Activated naive CD4-positive, alpha-beta T cell treated with anti-CD3 and anti-CD28 coated beads, Interleukin-2, amount 50 U/mL, for 72 hours (primary cell): Measurements from ENCODE around the gene MICB. TPM values are rescaled to one million over a fixed set of nuclear protein-coding genes. Genes with fewer than 3 reads are reported as not detected.

Experiments used
- ATAC-seq, 2 donors: fragments of 150-1000 bp; cut with Tn5 transposase; 2 replicates each; pipeline ENCODE4 v1.10.0; 2021; ENCODE audit warnings: mild to moderate bottlenecking in 2 of 2, moderate library complexity in 2 of 2
- DNase-seq, 2 donors: peaks; one replicate each; pipeline ENCODE4 v3.0.0; 2021 to 2022; ENCODE audit warnings: low spot score in 2 of 2
- H3K27ac Mint-ChIP-seq, 2 donors: one replicate each; pipeline ENCODE4 v1.8.0; 2022; ENCODE audit warnings: mild to moderate bottlenecking in 2 of 2, mixed read lengths in 2 of 2
- H3K36me3 Mint-ChIP-seq, 2 donors: one replicate each; pipeline ENCODE4 v1.8.0; 2022; ENCODE audit warnings: mixed read lengths in 2 of 2
- H3K9me3 Mint-ChIP-seq, 2 donors: one replicate each; pipeline ENCODE4 v1.8.0; 2022; ENCODE audit warnings: mixed read lengths in 2 of 2
- total RNA-seq, 2 donors: library from RNA; stranded (reverse); gene quantifications; one replicate each; pipeline ENCODE4 v1.2.3, GENCODE V29; 2022

Gene MICB
- total RNA-seq, 2 donors from 2014 or later = 20.3 to 35.2 TPM

GRCh38 chr6:31559958-31560696 lies 62.2 kb downstream of the MICB start:
- Mint-ChIP-seq H3K27ac (peak overlapping the region; percentile 85 to 90), H3K36me3 (peaks cover 21 to 30% of the 10 kb centered on the region in 2 donors), H3K9me3 (peaks cover 0 to 7% of the 10 kb centered on the region in 2 donors)
- ATAC-seq (peak; percentile 62 to 69), DNase-seq (peak in 1 of 2 donors; percentile 78)

DNA sequence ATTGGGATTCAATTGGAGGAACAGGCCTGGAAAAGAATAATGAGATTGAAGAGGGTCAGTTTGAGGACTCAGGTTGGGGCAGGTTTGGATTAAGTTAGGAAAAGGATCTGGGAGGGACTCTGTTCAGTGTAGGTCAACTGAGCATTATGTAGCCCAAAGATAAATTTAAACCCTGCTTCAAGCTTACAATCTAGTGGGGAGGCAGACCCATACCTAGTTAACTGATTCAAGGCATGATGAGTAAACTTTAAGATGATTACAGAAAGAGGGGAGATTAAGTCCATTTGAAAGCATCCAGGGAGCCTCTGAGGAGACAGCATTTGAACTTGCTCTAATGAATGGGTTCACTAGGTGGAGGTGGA lies 62.7 kb downstream of the MICB start:
- peaks cover 0 to 7% of the 10 kb centered on the region in 2 donors for H3K9me3 Mint-ChIP-seq
- ATAC-seq = no peak
- DNase-seq = no peak
- peaks cover 22 to 31% of the 10 kb centered on the region in 2 donors for H3K36me3 Mint-ChIP-seq
- H3K27ac Mint-ChIP-seq = peak overlapping the region; percentile 85 to 90

Other genes with a start within 250 kb of the MICB start
- gene HLA-C, start 226.1 kb upstream of the MICB start, total RNA-seq = 1,000 to 10,000 TPM in 1 of 2 donors, 100 to 1,000 TPM in 1; 501 to 2,234 TPM
- gene HLA-B, start 141.0 kb upstream of the MICB start, total RNA-seq = 1,000 to 10,000 TPM; 2,668 to 4,981 TPM
- gene MICA, start 94.5 kb upstream of the MICB start, total RNA-seq = 10 to 100 TPM; 11.0 to 24.2 TPM
- gene MCCD1, start 30.8 kb downstream of the MICB start, total RNA-seq = not detected
- gene DDX39B, start 43.9 kb downstream of the MICB start, total RNA-seq = 100 to 1,000 TPM; 569 to 658 TPM
- 1 to 10 TPM; 4.1 to 7.4 TPM for gene ATP6V1G2, start 48.5 kb downstream of the MICB start, total RNA-seq
- gene NFKBIL1, start 49.5 kb downstream of the MICB start, total RNA-seq = 10 to 100 TPM; 19.4 to 39.7 TPM
- 1,000 to 10,000 TPM in 1 of 2 donors, 100 to 1,000 TPM in 1; 266 to 1,366 TPM for gene LTA, start 74.1 kb downstream of the MICB start, total RNA-seq
- 100 to 1,000 TPM in 1 of 2 donors, 10 to 100 TPM in 1; 52.0 to 250 TPM for gene TNF, start 77.4 kb downstream of the MICB start, total RNA-seq
- 100 to 1,000 TPM in 1 of 2 donors, 10 to 100 TPM in 1; 89.3 to 294 TPM for gene LTB, start 84.3 kb downstream of the MICB start, total RNA-seq
- gene LST1, start 88.1 kb downstream of the MICB start, total RNA-seq = 10 to 100 TPM; 18.2 to 21.6 TPM
- 10 to 100 TPM; 12.7 to 17.2 TPM for gene NCR3, start 94.9 kb downstream of the MICB start, total RNA-seq
- gene AIF1, start 117.1 kb downstream of the MICB start, total RNA-seq = 100 to 1,000 TPM in 1 of 2 donors, 10 to 100 TPM in 1; 43.9 to 117 TPM
- 100 to 1,000 TPM; 253 to 336 TPM for gene PRRC2A, start 122.6 kb downstream of the MICB start, total RNA-seq
- 100 to 1,000 TPM; 286 to 303 TPM for gene BAG6, start 154.5 kb downstream of the MICB start, total RNA-seq
- 1 to 10 TPM; 2.6 to 2.7 TPM for gene APOM, start 157.7 kb downstream of the MICB start, total RNA-seq
- 10 to 100 TPM; 15.0 to 16.4 TPM for gene C6orf47, start 162.6 kb downstream of the MICB start, total RNA-seq
- gene GPANK1, start 166.9 kb downstream of the MICB start, total RNA-seq = 10 to 100 TPM; 36.2 to 39.0 TPM
- 100 to 1,000 TPM; 242 to 251 TPM for gene CSNK2B, start 167.9 kb downstream of the MICB start, total RNA-seq
- 10 to 100 TPM; 23.4 to 26.5 TPM for gene LY6G5B, start 171.8 kb downstream of the MICB start, total RNA-seq
- gene LY6G5C, start 182.9 kb downstream of the MICB start, total RNA-seq = 1 to 10 TPM; 1.8 to 4.1 TPM
- gene ABHD16A, start 205.2 kb downstream of the MICB start, total RNA-seq = 10 to 100 TPM; 33.1 to 46.8 TPM
- not detected for gene LY6G6F, start 208.7 kb downstream of the MICB start, total RNA-seq
- not detected for gene LY6G6D, start 217.2 kb downstream of the MICB start, total RNA-seq
- gene LY6G6C, start 223.6 kb downstream of the MICB start, total RNA-seq = not detected
- not detected for gene MPIG6B, start 225.2 kb downstream of the MICB start, total RNA-seq
- 10 to 100 TPM in 1 of 2 donors, 1 to 10 TPM in 1; 6.7 to 42.6 TPM for gene DDAH2, start 231.2 kb downstream of the MICB start, total RNA-seq
- 100 to 1,000 TPM; 440 to 455 TPM for gene CLIC1, start 238.4 kb downstream of the MICB start, total RNA-seq
- gene MSH5, start 241.9 kb downstream of the MICB start, total RNA-seq = 100 to 1,000 TPM; 116 to 158 TPM